ENCODE results near the gene ABCC5.

ABCC5 gene

GRCh38 chr3:183968666-183969245 lies 48.9 kb downstream of the ABCC5 start:
- no peak for DNase-seq

- no peak for DNase-seq
These were observed 50.0 kb downstream of the ABCC5 start for GRCh38 chr3:183967693-183968092.

- no peak for DNase-seq
These were observed 51.3 kb downstream of the ABCC5 start for GRCh38 chr3:183966361-183966791.

- no peak for DNase-seq
These were observed 54.9 kb downstream of the ABCC5 start for GRCh38 chr3:183962807-183963206.

- DNase-seq, result no peak
These were observed 58.5 kb downstream of the ABCC5 start for GRCh38 chr3:183959214-183959613.

- no peak for DNase-seq
These were observed 58.9 kb downstream of the ABCC5 start for GRCh38 chr3:183958775-183959174.

GRCh38 chr3:183958226-183958625 lies 59.5 kb downstream of the ABCC5 start:
- no peak for DNase-seq

- DNase-seq, result no peak
These were observed 62.8 kb downstream of the ABCC5 start for GRCh38 chr3:183954875-183955274.

- DNase-seq, result no peak
These were observed 64.1 kb downstream of the ABCC5 start for GRCh38 chr3:183953471-183954070.

- DNase-seq, result no peak
These were observed 66.2 kb downstream of the ABCC5 start for GRCh38 chr3:183951459-183951858.

GRCh38 chr3:183949690-183950089 lies 68.0 kb downstream of the ABCC5 start:
- DNase-seq, result no peak

- no peak for DNase-seq
These were observed 71.6 kb downstream of the ABCC5 start for GRCh38 chr3:183946037-183946436.

- DNase-seq, result no peak
These were observed 72.9 kb downstream of the ABCC5 start for GRCh38 chr3:183944775-183945174.

- DNase-seq, result no peak
These were observed 73.9 kb downstream of the ABCC5 start for GRCh38 chr3:183943739-183944138.

- no peak for DNase-seq
These were observed 76.5 kb downstream of the ABCC5 start for GRCh38 chr3:183941216-183941615.

GRCh38 chr3:183937601-183938286 lies 79.9 kb downstream of the ABCC5 start:
- no peak for DNase-seq

GRCh38 chr3:183933160-183933559 lies 84.5 kb downstream of the ABCC5 start:
- no peak for DNase-seq

GRCh38 chr3:183931881-183932280 lies 85.8 kb downstream of the ABCC5 start:
- no peak for DNase-seq

- DNase-seq, result no peak
These were observed 87.6 kb downstream of the ABCC5 start for GRCh38 chr3:183930086-183930485.

- no peak for DNase-seq
These were observed 90.6 kb downstream of the ABCC5 start for GRCh38 chr3:183927059-183927458.

GRCh38 chr3:183924956-183925355 lies 92.7 kb downstream of the ABCC5 start:
- no peak for DNase-seq

- DNase-seq, result no peak
These were observed 93.1 kb downstream of the ABCC5 start for GRCh38 chr3:183924543-183924942.

GRCh38 chr3:183922421-183922820 lies 95.3 kb downstream of the ABCC5 start:
- no peak for DNase-seq

GRCh38 chr3:183921096-183921495 lies 96.6 kb downstream of the ABCC5 start:
- DNase-seq, result no peak

GRCh38 chr3:183920416-183920815 lies 97.3 kb downstream of the ABCC5 start:
- no peak for DNase-seq
